HG02623 (cell line): ENCODE measurements around the gene UBIAD1.

Source experiments
- ATAC-seq: cut with Tn5 transposase; IDR thresholded peaks from one replicate; pipeline ENCODE4 v1.9.1; 2021; ENCODE audit warnings: moderate library complexity; ENCODE audit not compliant: unreplicated experiment

Gene UBIAD1

DNA sequence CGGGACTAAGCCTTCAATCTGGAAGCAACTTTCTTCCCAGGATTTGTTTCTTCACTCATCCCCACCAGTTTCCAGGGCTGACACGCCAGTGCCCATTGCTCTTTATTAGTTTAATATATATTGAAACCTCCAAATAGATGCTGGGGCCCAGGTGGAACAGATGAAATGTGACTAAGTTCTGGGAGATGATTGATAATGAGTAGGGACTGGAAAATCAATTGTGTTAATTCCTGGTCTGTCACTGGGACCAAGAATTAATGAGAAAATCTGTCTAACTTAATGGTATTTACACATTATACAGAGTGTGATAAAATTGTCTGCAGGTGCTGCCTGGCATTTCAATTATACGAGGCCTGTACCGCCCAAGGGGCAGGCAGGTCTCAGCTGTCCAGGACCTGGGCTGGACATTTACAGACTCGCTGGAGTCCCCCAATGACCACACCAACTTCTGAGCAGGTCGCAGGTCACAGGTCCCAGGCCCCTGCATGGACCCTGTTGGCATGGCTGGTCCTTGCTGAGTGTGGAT, 35.8 kb downstream of the UBIAD1 start:
- no peak for ATAC-seq

DNA sequence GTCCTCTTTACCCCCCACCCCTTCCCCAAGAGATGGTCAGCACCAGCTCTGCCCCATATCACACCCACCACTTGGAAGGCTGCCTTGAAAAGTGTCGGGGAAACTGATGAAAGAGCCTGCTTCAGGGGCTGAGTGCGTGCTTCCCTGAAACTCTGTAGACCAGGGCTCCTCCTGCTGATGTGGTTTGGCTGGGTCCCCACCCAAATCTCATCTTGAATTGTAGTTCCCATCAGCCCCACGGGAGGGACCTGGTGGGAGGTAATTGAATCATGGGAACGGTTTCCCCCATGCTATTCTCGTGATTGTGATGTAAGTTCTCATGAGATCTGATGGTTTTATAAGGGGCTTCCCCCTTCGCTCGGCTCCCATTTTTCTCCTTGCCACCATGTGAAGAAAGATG, 36.4 kb downstream of the UBIAD1 start:
- no peak for ATAC-seq

DNA sequence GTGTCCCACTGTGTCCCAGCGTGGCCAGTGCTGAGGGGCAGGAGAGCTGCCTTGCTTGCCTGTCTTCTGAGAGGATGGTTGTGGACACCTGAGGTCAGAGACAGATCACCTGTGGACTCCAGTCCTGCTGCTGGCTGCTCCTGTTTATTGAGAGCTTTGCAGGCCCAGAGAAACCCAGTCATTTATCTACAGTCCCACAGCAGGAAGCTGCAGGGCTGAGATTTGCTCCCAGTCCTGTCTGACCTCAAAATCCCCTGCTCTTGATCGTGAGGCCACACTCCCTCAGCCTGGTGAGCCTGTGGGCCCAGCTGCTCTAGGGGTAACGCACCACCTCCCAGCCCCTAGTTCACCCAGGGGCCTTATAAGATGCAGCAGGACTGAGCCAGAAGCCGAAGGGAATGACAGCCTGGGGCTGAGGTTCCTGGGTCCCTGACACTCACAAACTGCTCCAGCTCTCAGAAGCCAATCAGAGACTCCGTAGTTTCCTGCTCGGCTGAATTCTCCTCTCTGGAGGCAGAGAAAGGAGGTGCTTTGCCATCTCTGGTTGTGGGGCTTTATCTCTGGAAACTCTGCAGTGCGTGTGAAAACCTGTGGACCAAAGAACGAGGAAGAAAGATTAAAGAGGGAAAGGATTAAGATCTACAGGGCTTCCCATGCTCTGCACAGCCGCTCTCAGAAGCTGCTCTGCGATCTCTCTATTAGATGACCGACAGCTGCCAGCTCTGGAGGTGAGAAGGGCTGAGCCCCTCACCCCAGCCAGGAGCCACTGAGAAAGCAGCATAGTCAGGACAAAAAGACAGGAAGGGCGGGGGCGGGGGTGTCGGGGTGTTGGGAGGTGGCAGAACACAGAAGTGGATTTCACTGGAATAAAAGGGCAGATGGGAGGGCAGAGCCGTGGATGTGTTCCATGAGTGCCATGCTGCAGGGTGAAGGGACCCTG, 39.1 kb downstream of the UBIAD1 start:
- no peak for ATAC-seq

DNA sequence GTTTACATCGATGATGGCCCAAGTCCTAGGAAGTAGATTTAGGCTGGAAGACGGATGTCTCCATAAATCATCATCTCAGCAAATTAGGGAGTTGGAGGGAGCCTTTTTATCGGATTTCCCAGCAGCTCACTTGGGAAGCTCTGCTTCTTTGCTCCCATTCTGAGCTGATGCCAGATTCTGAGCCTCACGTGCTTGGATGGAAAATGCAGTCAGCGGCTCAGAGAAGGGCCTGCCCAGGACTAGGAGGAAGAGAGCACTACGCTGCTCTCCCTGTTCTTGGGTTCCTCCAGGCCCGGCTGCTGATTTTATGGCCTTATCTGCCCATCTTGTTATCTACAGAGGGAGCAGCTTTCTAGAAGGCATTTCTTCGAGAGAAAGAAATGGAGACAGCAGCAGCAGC, 42.0 kb downstream of the UBIAD1 start:
- no peak for ATAC-seq

DNA sequence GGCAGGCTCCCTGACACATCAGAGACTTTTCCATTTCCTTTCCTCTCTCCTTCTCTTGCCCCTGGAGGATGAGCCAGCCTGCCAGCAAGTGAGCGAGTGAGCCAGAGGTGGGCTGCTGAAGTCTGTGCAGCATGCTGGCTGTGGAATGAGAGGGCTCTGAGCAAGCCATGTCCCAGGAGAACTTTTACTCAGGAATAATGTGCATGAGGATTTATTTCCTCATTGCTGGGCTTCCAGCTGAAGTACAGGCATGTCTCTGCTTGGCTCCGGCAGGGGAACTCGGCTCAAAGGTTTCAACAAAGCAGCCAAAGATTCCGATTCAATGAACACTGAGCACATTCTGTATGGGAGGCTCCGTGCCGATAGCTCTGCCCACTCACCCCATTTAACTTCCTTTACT, 43.7 kb downstream of the UBIAD1 start:
- no peak for ATAC-seq

DNA sequence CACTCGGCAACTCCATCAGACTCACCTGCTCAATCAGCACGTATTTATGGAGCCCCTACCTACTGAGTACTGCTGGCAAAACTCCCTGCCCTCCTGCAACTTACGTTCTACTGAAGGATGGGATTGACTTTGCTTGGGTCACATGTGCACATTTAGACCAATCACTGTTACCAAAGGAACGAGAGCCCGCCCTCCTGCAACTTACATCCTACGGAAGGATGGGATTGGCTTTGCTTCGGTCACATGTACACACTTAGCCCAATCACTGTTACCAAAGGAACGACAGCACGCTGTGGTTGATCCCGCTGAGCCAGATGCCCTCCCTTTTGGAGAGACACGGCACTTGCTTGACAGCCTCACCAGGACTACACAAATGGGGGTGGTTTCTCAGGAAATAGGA, 46.0 kb downstream of the UBIAD1 start:
- ATAC-seq, result no peak

DNA sequence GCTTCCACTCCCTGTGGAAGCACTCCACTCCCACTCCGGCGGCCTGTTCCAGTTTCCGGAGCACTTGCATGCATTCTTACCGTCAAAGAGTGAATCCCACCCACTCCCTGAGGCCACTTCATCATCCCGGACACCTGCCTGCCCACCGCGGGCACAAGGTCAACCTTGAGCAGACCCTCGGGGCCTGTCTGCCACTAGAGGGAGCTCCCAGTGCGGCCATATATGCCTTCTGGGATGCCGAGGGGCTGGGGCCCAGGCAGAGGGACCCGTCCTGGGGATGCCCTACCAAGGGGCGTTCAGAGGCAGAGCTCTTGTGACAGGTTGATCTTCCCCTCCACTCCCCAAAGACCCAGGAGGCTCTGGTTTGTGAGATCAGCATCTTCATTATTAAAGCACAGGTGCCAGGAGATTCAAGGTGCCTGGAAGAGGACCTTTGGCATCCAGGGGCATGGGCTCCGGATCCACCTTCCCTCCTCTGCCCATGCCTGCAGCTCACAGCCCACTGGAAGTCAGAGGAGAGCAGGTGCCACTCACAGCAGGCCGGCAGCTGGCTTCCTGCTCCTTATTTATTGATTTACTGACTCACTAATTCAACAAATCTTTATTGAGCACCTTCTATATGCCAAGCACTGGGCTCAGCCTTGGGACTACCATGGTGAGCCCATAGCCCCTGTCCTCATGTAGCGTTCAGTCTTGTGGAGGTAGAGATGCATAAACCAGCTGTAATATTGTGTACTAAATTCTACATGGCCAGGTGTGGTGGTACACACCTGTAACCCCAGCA, 47.3 kb downstream of the UBIAD1 start:
- no peak for ATAC-seq

DNA sequence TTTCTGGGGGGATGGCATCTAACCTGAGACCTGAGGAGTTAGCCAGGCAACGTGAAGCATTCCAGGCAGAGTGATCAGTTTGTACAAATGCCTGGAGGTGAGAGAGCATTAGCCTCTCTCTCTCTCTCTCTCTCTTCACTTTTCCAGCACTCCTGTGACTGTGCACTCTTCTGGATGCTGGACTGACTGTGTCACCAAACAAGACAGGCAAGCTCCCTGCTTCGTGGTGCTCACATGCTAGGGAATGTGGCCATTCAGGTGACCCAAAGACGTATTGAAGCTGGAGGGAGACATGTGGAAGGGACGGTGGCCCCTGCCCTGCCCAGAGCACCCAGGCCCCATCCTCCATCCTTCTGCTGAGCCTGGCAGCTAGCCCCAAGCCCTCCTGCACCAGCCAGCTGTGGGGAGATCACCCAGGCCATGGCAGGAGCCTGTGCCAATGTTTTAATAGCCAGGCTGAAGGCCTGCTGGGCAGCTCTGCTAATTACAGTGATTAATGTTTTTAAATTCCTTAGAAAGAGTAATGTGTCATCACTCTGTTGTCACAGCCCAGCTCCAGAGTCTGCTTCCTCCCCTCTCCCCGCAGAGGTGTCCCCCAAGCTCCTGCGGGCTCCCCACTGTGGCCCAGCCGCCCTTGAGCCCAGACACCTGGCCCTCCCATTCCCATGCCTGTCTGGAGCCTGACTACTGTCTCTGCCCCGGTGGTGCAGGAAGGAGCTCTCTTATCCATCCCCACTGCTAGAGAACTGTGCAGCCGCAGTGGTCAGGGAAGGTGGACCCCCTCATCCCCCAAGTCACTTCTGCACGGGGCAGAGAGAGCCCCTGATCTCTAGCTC, 48.9 kb downstream of the UBIAD1 start:
- ATAC-seq, result no peak

DNA sequence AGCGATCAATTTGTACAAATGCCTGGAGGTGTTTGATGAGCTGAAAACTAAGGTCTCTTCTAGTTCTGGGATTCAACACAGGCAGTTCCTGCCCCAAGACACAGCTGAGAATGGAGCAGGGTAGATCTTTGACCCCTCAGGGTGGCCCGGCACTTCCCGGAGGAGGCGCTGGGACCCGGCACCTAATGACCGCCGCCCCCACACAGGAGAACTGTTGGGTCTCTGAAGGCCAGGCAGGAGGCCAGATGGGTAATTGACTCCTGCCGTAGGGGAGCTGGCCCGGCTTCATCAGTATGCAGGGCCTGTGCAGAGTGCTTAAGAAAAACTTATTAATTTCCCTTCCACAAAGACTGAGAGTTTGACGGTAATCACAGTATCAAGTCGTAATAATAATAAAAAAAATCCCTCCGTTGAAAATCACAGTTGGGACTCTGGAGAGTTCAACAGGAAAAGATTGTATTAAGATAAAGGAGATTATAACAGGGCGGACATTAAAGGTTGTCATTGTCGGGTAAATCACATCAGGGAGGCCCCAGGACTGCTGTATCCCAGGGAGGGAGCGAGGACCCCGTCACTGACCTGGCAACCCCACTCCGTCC, 51.7 kb downstream of the UBIAD1 start:
- ATAC-seq, result no peak

DNA sequence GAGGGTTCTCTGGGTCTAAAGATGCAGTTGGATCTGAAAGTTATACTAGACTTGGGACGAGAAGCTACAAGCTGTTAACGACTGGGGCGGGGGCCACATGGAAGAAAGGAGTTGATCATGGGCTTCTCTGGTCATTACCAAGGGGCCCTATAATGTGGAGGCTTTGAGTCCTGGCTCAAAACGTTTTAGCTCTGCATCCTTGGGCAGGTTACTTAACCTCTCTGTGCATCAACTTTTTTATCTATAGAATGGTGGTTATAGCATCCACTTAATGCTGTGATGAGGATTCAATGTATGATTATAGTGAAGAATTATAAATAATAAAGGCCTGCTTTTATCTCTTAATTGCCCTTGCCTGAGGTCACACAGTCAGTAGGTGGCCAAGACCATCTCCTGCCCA, 53.1 kb downstream of the UBIAD1 start:
- ATAC-seq, result no peak

DNA sequence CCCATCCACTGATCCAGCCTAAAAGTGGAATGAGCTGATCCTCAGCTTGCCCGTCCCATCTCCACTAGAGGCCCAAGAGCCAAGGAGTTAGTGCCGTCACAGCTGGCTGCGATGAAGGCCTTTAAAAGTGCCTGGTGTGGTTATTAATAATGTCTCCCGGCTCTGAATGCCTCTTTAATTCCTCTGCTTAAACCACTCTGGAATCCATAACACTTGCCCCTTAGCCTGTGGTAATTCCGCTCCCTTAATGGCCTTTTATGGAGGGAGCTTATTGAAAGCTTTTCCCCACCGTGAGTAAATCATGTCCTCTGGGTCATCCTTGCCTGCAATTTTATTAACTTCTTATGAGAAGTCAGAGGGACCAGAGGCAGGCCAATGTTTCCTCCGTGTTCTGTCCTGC, 55.4 kb downstream of the UBIAD1 start:
- no peak for ATAC-seq

DNA sequence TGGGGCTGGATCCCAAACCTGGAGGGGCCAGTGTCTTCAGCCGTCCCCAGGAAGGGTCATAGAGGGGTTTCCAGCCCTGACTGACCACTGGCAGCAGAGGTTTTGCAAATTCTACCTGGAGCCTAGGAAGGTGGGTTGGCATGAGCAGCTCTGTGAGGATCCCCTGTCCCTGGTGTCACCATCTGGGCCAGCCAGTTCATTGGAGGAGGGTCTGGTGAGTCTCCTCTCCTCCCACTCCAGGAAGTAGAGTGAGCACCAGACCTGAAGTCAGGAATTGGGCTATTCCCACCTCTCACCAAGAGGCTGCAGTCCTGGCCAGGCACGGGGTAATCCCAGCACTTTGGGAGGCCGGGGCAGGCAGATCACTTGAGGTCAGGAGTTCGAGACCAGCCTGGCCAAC, 57.4 kb downstream of the UBIAD1 start:
- ATAC-seq, result no peak

DNA sequence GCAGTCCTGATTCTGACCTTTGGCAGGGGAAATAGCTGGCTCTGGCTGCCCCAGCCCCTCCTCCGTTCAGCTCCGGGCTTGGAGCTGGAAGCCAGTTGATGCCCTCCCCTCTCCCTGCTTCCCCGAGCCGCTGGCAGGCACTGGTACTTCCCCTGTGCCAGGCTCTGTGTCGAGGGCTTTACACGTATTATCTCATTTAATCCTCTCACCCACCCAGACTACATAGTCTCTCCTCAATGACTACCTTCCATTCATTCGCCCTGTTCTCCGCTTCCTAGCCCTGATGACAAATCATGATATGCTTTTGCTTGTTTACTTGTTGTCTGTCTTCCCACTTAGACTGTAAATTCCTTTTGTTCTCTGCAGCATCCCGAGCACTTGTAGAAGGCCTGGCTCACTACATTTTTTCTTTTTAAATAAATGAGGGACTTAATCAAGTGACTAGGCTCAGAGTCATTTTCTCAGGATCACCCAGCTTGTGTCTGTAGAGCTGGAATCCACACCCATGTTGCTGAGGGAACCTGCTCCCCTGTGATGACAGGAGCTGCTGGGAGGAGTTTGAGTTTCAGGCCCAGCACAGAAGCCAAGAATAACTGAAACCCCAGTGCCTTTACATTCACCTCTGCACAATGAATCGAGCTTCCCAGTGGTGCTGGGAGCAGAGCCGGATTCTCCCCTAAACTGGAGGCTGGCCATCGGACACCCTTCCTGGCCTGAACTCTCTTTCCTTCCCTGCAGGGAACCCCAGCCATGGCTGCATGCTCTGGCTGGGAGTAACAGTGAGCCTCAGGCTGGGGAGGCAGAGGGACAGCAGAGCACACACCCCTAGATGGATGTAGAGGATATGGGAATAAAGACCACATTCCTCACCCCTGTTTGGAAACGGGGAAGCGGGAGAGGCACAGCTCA, 58.3 kb downstream of the UBIAD1 start:
- ATAC-seq, result no peak

DNA sequence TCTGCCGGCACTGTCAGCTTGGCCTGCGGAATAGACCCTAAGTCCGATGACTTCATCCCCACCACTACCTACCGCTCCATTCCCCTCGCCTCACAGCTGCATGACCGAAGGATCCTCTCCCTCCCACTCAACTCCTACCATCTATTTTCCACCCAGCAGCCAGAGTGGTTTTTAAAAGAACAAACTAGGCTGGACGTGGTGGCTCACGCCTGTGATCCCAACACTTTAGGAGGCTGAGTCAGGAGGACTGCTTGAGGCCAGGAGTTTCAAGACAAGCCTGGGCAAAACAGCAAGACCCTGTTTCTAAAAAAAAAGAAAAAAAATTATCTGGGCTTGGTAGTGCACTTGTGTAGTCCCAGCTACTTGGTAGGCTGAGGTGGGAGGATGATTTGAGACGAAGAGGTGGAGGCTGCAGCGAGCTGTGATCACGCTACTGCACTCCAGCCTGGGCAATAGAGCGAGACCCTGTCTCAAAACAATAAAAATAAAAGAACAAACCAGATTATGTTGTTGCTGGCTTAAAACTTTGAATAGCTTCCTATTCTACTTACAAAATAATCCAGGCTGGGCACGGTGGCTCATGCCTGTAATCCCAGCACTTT, 59.0 kb downstream of the UBIAD1 start:
- ATAC-seq, result no peak

DNA sequence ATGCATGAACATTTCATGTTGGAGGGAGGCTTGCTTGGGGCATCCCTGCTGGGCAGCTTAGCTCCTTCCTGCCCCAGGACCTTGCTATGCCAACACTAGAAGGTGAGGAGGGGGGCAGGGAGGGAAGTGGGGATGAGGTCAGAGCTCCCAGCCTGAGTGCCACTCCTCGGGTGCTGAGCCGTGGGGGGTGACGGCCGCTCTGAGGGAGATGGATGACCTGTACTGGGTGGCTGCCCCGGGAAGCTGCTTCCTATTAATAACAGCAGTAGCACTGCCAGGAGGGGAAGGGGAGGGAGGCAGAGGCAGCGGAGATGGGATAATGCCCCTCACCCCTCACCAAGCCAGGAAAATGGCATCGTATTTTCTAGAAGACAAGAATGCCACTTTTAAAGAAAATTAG, 60.6 kb downstream of the UBIAD1 start:
- ATAC-seq, result no peak

DNA sequence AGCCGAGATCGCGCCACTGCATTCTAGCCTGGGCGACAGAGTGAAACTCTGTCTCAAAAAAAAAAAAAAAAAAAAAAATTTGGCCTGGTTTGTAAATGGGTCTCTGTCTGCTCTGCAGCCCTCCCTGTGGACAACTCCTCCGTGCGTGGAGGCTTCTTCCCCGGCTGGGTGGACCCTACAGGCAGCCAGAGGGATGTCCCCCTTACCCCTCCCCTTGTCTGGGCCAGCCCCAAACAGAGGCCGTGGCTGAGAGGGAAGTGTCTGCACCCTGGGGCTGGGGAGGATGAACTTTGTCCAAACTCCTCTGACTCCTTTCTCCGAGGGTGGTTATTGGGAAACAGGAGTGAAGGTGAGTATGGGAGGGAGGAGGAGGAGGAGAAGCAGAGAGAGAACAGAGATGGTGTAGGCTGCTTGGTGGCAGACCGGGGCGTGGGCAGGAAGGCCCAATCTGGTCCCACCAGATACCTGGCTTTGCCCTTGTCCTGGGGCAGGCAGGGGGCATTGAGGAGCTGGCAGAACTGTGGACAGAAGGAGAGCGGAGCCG, 61.3 kb downstream of the UBIAD1 start:
- ATAC-seq, result no peak

DNA sequence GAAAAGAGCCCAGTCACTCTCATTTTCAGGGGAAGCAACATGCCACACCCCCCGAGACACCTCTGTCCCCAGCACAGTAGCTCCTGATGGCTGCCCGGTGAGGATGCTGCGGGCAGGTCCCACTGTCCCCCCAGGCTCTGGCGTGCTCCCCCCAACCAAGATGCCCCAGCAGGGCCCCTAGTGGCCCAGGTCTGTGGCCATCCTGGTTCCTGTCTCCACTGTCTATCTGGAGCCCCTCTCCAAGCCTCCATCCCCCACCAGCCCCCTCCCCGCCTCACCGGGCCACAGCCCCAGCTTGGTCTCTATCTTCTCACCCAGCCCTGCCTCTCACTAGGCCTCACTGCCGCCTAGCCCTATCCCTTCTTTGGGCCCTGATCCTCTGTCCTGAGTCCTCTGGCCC, 61.8 kb downstream of the UBIAD1 start:
- ATAC-seq, result no peak

DNA sequence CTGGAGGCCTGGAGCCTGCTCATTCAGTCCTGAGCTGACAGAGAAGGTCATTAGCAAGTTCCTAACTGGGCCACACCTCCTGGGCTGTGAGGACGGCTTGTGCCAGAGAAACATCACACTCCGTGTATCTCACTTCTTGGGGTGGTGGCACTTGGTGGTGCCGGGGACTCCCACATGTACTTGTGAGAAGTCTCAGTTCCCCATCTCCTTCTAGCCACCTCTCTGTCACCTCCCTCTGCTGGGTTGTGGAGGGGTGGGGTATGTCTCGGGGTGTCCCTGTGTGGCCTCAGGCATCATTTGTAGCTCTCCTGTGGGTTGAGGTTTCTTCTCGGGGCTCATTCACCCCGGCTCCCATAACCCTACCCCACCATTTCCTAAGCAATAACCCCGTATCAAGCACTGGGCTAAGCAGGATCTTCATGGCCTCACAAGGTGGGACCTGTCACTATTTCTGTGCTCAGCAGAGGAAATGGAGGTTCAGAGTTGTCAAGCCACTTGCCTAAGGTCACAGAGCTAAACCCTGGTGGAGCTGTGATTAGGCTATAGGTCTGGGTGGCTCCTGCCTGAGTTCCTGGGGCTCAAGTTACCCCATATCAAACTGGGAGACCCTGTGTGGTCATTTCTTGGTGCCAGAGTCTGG, 62.5 kb downstream of the UBIAD1 start:
- peak; percentile 84 for ATAC-seq
